Measurements from ENCODE around the gene TMEM154. TPM values are rescaled to one million over a fixed set of nuclear protein-coding genes. Genes with fewer than 3 reads are reported as not detected.

The TMEM154 gene
- total and polyA plus RNA-seq, 4 donors: 1.6 to 18.9 (median 8.5) TPM

GRCh38 chr4:152708361-152708760 lies 28.6 kb upstream of the TMEM154 start:
- H3K36me3 ChIP-seq (ENCODE audit: control insufficient read depth in 4 of 4, insufficient read depth in 4 of 4, low read length in 4 of 4): no peaks in the 10 kb centered on the region
- no peak for DNase-seq
- WGBS, 2 donors: 45 to 84% methylated on average over 1 of the region's 1 CpG
- no peak for ATAC-seq (ENCODE audit: insufficient read depth, low FRiP score)
- H3K4me1 ChIP-seq (ENCODE audit: control insufficient read depth in 5 of 5, insufficient read depth in 5 of 5, low read length in 5 of 5): no peaks in the 10 kb centered on the region
- no peak overlapping the region for H3K4me3 ChIP-seq
- no peak overlapping the region for H3K9ac ChIP-seq (ENCODE audit: insufficient read depth in 1 of 2, low read length in 2 of 2)
- TF ChIP-seq, protein P1, sequence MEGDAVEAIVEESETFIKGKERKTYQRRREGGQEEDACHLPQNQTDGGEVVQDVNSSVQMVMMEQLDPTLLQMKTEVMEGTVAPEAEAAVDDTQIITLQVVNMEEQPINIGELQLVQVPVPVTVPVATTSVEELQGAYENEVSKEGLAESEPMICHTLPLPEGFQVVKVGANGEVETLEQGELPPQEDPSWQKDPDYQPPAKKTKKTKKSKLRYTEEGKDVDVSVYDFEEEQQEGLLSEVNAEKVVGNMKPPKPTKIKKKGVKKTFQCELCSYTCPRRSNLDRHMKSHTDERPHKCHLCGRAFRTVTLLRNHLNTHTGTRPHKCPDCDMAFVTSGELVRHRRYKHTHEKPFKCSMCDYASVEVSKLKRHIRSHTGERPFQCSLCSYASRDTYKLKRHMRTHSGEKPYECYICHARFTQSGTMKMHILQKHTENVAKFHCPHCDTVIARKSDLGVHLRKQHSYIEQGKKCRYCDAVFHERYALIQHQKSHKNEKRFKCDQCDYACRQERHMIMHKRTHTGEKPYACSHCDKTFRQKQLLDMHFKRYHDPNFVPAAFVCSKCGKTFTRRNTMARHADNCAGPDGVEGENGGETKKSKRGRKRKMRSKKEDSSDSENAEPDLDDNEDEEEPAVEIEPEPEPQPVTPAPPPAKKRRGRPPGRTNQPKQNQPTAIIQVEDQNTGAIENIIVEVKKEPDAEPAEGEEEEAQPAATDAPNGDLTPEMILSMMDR (IDR thresholded peaks at IDR 0.05; ENCODE audit: control extremely low read depth, extremely low read depth): no peak
- peaks cover 0 to 13% (median 1%) of the 10 kb centered on the region in 4 donors for H3K9me3 ChIP-seq (ENCODE audit: control insufficient read depth in 4 of 4, insufficient read depth in 3 of 4, low read length in 3 of 4)
- H3K27ac ChIP-seq (ENCODE audit: low read depth in 1 of 2, low read length in 1 of 2): no peak overlapping the region
- H3K27me3 ChIP-seq (ENCODE audit: control insufficient read depth in 3 of 3, insufficient read depth in 3 of 3, low read length in 2 of 3): no peaks in the 10 kb centered on the region

DNA sequence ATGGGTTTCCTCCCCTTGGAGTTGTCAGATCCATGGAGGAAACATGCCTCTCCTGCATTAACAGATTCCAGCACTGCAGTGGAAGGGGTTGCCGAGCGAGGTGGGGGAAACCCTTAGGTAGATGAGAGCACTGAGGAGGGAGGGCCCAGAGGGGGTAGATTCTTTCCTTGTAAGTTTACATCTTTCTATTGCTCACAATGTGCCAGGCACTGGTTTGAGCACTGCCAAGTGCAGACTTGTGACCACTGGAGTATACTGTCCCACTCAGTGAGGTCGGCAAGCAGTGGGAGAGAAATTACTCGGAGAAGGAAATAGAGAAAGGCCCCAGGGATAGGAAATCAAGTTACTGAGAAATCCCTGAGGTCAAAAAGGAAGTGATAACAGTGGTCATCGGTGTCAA lies 27.8 kb upstream of the TMEM154 start:
- Histone ChIP-seq H3K4me1 (ENCODE audit: control insufficient read depth in 5 of 5, insufficient read depth in 5 of 5, low read length in 5 of 5) (no peaks in the 10 kb centered on the region), H3K9me3 (ENCODE audit: control insufficient read depth in 4 of 4, insufficient read depth in 3 of 4, low read length in 3 of 4) (peaks cover 0 to 15% (median 1%) of the 10 kb centered on the region in 4 donors), H3K4me3 (no peak overlapping the region), H3K27ac (ENCODE audit: low read depth in 1 of 2, low read length in 1 of 2) (no peak overlapping the region), H3K27me3 (ENCODE audit: control insufficient read depth in 3 of 3, insufficient read depth in 3 of 3, low read length in 2 of 3) (no peaks in the 10 kb centered on the region), H3K36me3 (ENCODE audit: control insufficient read depth in 4 of 4, insufficient read depth in 4 of 4, low read length in 4 of 4) (no peaks in the 10 kb centered on the region), H3K9ac (ENCODE audit: insufficient read depth in 1 of 2, low read length in 2 of 2) (no peak overlapping the region)
- no peak for ATAC-seq (ENCODE audit: insufficient read depth, low FRiP score)
- TF ChIP-seq, protein P1 (IDR thresholded peaks at IDR 0.05; ENCODE audit: control extremely low read depth, extremely low read depth): no peak
- 69 to 72% methylated on average over 5 of the region's 5 CpGs for WGBS, 2 donors
- no peak for DNase-seq

DNA sequence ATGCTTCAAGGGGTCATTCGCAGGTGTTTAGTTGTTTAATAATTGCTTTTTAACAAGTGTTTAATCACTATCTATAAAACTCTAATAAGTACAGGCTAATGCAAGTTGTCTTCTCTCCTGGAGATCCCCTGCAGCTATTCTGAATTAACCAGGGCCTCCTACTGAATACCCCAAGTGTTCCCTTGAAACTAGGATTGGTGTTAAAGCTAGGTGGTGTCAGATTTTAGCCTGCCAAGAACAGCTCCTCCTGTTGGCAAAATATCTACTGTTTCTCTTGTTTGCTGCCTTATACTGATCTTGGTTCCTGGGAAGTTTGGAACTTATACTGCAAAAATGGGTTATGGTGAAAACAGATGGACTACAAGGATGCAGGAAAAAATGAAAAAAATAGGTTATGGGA lies 26.1 kb upstream of the TMEM154 start:
- Histone ChIP-seq H3K4me1 (ENCODE audit: control insufficient read depth in 5 of 5, insufficient read depth in 5 of 5, low read length in 5 of 5) (no peaks in the 10 kb centered on the region), H3K27ac (ENCODE audit: low read depth in 1 of 2, low read length in 1 of 2) (no peak overlapping the region), H3K9me3 (ENCODE audit: control insufficient read depth in 4 of 4, insufficient read depth in 3 of 4, low read length in 3 of 4) (peaks cover 0 to 15% (median 1%) of the 10 kb centered on the region in 4 donors), H3K9ac (ENCODE audit: insufficient read depth in 1 of 2, low read length in 2 of 2) (no peak overlapping the region), H3K27me3 (ENCODE audit: control insufficient read depth in 3 of 3, insufficient read depth in 3 of 3, low read length in 2 of 3) (peaks cover 0 to 3% (median 0%) of the 10 kb centered on the region in 3 donors), H3K36me3 (ENCODE audit: control insufficient read depth in 4 of 4, insufficient read depth in 4 of 4, low read length in 4 of 4) (no peaks in the 10 kb centered on the region), H3K4me3 (no peak overlapping the region)
- ATAC-seq (ENCODE audit: insufficient read depth, low FRiP score) (no peak), DNase-seq (no peak)
- 90 to 96% methylated on average over 1 of the region's 1 CpG for WGBS, 2 donors
- TF ChIP-seq, protein P1 (IDR thresholded peaks at IDR 0.05; ENCODE audit: control extremely low read depth, extremely low read depth): no peak

DNA sequence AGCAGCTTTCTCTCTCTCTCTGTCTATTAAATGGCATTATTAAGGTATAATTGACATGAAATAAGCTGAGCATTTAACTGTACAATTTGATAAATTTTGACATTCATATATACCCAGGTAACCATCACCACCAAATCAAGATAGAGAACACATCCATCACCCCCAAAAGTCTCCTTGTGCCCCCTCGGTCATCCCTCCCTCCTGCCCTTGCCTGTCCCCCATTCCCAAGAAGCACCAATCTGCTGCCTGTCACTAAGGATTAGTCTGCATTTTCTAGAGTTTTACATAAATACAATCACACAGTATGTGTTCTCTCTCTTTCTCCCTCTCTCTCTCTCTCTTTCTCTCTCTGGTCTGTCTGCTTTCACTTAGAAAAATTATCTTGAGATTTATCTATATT lies 25.0 kb upstream of the TMEM154 start:
- TF ChIP-seq, protein P1 (IDR thresholded peaks at IDR 0.05; ENCODE audit: control extremely low read depth, extremely low read depth): no peak
- no peak overlapping the region for H3K9ac ChIP-seq (ENCODE audit: insufficient read depth in 1 of 2, low read length in 2 of 2)
- 91 to 95% methylated on average over 1 of the region's 1 CpG for WGBS, 2 donors

More for the DNA sequence above, 25.0 kb upstream of the TMEM154 start:
- no peaks in the 10 kb centered on the region for H3K36me3 ChIP-seq (ENCODE audit: control insufficient read depth in 4 of 4, insufficient read depth in 4 of 4, low read length in 4 of 4)
- DNase-seq (no peak), ATAC-seq (ENCODE audit: insufficient read depth, low FRiP score) (no peak)
- H3K4me3 ChIP-seq: no peak overlapping the region
- peaks cover 0 to 3% (median 3%) of the 10 kb centered on the region in 3 donors for H3K27me3 ChIP-seq (ENCODE audit: control insufficient read depth in 3 of 3, insufficient read depth in 3 of 3, low read length in 2 of 3)
- no peaks in the 10 kb centered on the region for H3K4me1 ChIP-seq (ENCODE audit: control insufficient read depth in 5 of 5, insufficient read depth in 5 of 5, low read length in 5 of 5)
- H3K9me3 ChIP-seq (ENCODE audit: control insufficient read depth in 4 of 4, insufficient read depth in 3 of 4, low read length in 3 of 4): peaks cover 0 to 15% (median 1%) of the 10 kb centered on the region in 4 donors
- no peak overlapping the region for H3K27ac ChIP-seq (ENCODE audit: low read depth in 1 of 2, low read length in 1 of 2)

All from lung (tissue), 12 donors.